ENCODE data around the gene MACROD2.

DNA sequence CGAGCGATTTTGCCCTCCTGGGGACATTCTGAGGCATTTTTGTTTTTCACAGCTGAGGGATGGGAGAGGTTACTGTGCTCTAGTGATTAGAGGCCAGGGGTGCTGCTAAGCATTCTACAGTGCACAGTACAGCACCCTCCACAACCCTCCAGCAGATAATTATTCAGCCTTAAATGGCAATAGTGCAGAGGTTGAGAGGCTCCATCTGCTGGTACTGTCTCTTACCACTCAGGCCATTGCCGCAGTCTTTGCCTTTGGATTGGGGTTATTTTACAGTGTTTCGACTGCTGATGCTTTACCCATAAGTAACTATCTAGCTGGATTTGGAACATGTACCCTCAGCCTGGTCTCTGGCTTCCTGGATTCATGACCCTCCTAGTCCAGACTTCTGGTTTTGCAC, 1872.6 kb downstream of the MACROD2 start:
- TF ChIP-seq, protein P1, sequence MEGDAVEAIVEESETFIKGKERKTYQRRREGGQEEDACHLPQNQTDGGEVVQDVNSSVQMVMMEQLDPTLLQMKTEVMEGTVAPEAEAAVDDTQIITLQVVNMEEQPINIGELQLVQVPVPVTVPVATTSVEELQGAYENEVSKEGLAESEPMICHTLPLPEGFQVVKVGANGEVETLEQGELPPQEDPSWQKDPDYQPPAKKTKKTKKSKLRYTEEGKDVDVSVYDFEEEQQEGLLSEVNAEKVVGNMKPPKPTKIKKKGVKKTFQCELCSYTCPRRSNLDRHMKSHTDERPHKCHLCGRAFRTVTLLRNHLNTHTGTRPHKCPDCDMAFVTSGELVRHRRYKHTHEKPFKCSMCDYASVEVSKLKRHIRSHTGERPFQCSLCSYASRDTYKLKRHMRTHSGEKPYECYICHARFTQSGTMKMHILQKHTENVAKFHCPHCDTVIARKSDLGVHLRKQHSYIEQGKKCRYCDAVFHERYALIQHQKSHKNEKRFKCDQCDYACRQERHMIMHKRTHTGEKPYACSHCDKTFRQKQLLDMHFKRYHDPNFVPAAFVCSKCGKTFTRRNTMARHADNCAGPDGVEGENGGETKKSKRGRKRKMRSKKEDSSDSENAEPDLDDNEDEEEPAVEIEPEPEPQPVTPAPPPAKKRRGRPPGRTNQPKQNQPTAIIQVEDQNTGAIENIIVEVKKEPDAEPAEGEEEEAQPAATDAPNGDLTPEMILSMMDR (IDR thresholded peaks at IDR 0.05), result no peak
- TF ChIP-seq POLR2A (IDR thresholded peaks at IDR 0.05), result no peak
- no peak for TF ChIP-seq POLR2AphosphoS5 (IDR thresholded peaks at IDR 0.05)
